Activated B cell treated with CpG ODN at 0.5 μM for 24 hours (primary cell): Measurements from ENCODE around the gene ATMIN. TPM values are rescaled to one million over a fixed set of nuclear protein-coding genes. Genes with fewer than 3 reads are reported as not detected.
A peak's percentile ranks its signal among the peaks of the same experiment; 100 is the strongest.

Source experiments
- ATAC-seq: fragments of 200-7000 bp; cut with Tn5 transposase; one replicate; pipeline ENCODE4 v1.10.0; 2021; ENCODE audit warnings: low read depth, mild to moderate bottlenecking, moderate library complexity
- CTCF ChIA-PET: fragments of 350-600 bp; sonication (Branson Sonifier 250); formaldehyde crosslinking; loops from one replicate; lab custom pipeline; 2021; ENCODE audit warnings: antibody characterized with exemption; lab: Charles Lee
- POLR2A ChIA-PET: fragments of 350-600 bp; sonication (Branson Sonifier 250); formaldehyde crosslinking; loops from one replicate; lab custom pipeline; 2021; ENCODE audit warnings: antibody characterized with exemption; lab: Charles Lee
- DNase-seq: peaks from one replicate; pipeline ENCODE4 v3.0.0; 2022
- H3K27ac Mint-ChIP-seq: one replicate; pipeline ENCODE4 v1.8.0; 2020; ENCODE audit warnings: mixed read lengths
- H3K27me3 Mint-ChIP-seq: one replicate; pipeline ENCODE4 v1.8.0; 2021; ENCODE audit warnings: mixed read lengths
- H3K36me3 Mint-ChIP-seq: one replicate; pipeline ENCODE4 v1.8.0; 2021; ENCODE audit warnings: low read depth, mixed read lengths
- H3K4me1 Mint-ChIP-seq: one replicate; pipeline ENCODE4 v1.8.0; 2021; ENCODE audit warnings: mixed read lengths
- H3K4me3 Mint-ChIP-seq: one replicate; pipeline ENCODE4 v1.8.0; 2020; ENCODE audit warnings: mild to moderate bottlenecking, mixed read lengths
- H3K9me3 Mint-ChIP-seq: one replicate; pipeline ENCODE4 v1.8.0; 2020; ENCODE audit warnings: mixed read lengths
- CTCF ChIP-seq: fragments of 200-600 bp; IDR thresholded peaks from one replicate; pipeline ENCODE4 v1.8.0; 2022; ENCODE audit warnings: antibody characterized with exemption, mild to moderate bottlenecking
- intact Hi-C: fragments of 100-400 bp; cut with micrococcal nuclease; formaldehyde crosslinking; loops from one replicate; pipeline ENCODE4 v1.15.1; 2024
- total RNA-seq: library from RNA; stranded (reverse); gene quantifications from 2 replicates; pipeline ENCODE4 v1.2.3, GENCODE V29; 2022

The ATMIN gene
- total RNA-seq, 1 donor from 2014 or later = 31.0 TPM

DNA sequence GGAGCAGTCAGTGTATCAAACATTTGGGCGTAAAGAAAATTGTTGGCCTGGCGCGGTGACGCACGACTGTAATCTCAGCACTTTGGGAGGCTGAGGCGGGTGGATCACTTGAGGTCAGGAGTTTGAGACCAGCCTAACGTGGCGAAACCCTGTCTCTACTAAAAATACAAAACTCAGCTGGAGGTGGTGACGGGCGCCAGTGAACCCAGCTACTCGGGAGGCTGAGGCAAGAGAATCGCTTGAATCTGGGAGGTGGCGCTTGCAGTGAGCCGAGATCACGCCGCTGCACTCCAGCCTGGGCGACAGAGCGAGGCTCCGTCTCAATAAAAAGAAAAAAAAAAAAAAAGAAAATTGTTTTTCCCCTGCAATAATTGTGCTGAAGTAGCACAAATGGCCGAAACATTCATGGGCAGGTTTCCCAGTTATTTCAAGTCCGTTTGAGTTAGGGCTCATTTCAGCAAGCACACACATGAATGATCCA, 59.2 kb downstream of the ATMIN start:
- POLR2A ChIA-PET = interaction anchor here (0.7 to 1.0 kb wide), 2 partner anchors 17 to 19 kb away, joined by 3 to 4 read pairs; partner anchors contain the start of gene C16orf46
- Mint-ChIP-seq H3K36me3 (peaks cover under 1% of the 10 kb centered on the region), H3K27ac (no peak overlapping the region), H3K9me3 (peaks cover 2% of the 10 kb centered on the region), H3K4me1 (peaks cover 18% of the 10 kb centered on the region), H3K4me3 (peak overlapping the region; percentile 76), H3K27me3 (no peaks in the 10 kb centered on the region)
- intact Hi-C loops = loop anchor here (5.0 kb wide), 1 partner anchor 1077 kb away; the partner anchor contains the start of gene MPHOSPH6
- ATAC-seq (no peak), DNase-seq (no peak)
- no peak for TF ChIP-seq CTCF
- CTCF ChIA-PET = interaction anchor here (0.6 to 0.8 kb wide), 3 partner anchors 23 to 1493 kb away, joined by 3 to 4 read pairs (median 3); partner anchors contain the start of gene ATMIN

DNA sequence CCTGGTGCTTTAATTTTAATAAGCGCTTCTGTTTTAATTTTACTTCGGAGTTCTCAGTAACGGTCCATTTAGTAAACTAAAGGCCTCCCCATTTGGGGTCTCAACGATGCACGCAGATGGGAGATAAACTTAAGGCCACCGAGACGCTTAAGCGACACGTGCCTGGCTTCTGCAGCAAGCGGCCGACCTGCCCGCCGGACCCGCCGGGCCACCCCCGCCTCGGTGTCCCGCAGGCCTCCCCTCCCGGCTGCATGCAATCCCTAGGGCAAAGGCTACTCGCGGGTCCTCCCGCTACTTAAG, 60.0 kb downstream of the ATMIN start:
- H3K4me3 Mint-ChIP-seq = peak overlapping the region; percentile 76
- no peak for TF ChIP-seq CTCF
- no peaks in the 10 kb centered on the region for H3K27me3 Mint-ChIP-seq
- ATAC-seq = no peak
- H3K36me3 Mint-ChIP-seq = no peaks in the 10 kb centered on the region
- intact Hi-C loops = loop anchor here (5.0 kb wide), 1 partner anchor 1077 kb away; the partner anchor contains the start of gene MPHOSPH6
- CTCF ChIA-PET = interaction anchor here (0.6 kb wide), 1 partner anchor 1493 kb away, joined by 3 read pairs; no protein-coding TSS in a partner anchor
- peaks cover 18% of the 10 kb centered on the region for H3K4me1 Mint-ChIP-seq
- no peak overlapping the region for H3K27ac Mint-ChIP-seq
- peaks cover 2% of the 10 kb centered on the region for H3K9me3 Mint-ChIP-seq
- no peak for DNase-seq
- POLR2A ChIA-PET = interaction anchor here (0.7 to 1.0 kb wide), 2 partner anchors 18 to 19 kb away, joined by 3 to 4 read pairs; partner anchors contain the start of gene C16orf46

GRCh38 chr16:81095953-81096714, 60.5 kb downstream of the ATMIN start, which contains the start of gene GCSH:
TSS of gene GCSH (minus strand) at chr16:81096395. CDS start at chr16:81096278, 117 bp downstream.
- POLR2A ChIA-PET = interaction anchor here (0.6 kb wide), 1 partner anchor 18 kb away, joined by 3 read pairs; no protein-coding TSS in a partner anchor
- CTCF ChIA-PET = no interaction called here
- peaks cover 2% of the 10 kb centered on the region for H3K9me3 Mint-ChIP-seq

GRCh38 chr16:81096715-81097208, 61.1 kb downstream of the ATMIN start:
- no peaks in the 10 kb centered on the region for H3K36me3 Mint-ChIP-seq
- POLR2A ChIA-PET = interaction anchor here (1.0 kb wide), 1 partner anchor 20 kb away, joined by 3 read pairs; the partner anchor contains the start of gene C16orf46
- intact Hi-C loops = loop anchor here (1.0 to 5.0 kb wide), 6 partner anchors 19 to 1076 kb away; partner anchors contain the start of genes ATMIN, C16orf46, CENPN and GAN
- DNase-seq (no peak), ATAC-seq (no peak)
- H3K4me1 Mint-ChIP-seq = peaks cover 18% of the 10 kb centered on the region
- no peak for TF ChIP-seq CTCF
- peak overlapping the region; percentile 83 for H3K4me3 Mint-ChIP-seq
- H3K9me3 Mint-ChIP-seq = peaks cover 2% of the 10 kb centered on the region
- peak overlapping the region; percentile 50 for H3K27ac Mint-ChIP-seq
- CTCF ChIA-PET = no interaction called here
- no peaks in the 10 kb centered on the region for H3K27me3 Mint-ChIP-seq

More at GRCh38 chr16:81095953-81096714, 60.5 kb downstream of the ATMIN start, which contains the start of gene GCSH:
- H3K4me1 Mint-ChIP-seq = peaks cover 18% of the 10 kb centered on the region
- TF ChIP-seq CTCF = no peak
- ATAC-seq (peak; percentile 97), DNase-seq (peak; percentile 97)
- H3K36me3 Mint-ChIP-seq = no peaks in the 10 kb centered on the region
- H3K27me3 Mint-ChIP-seq = no peaks in the 10 kb centered on the region
- H3K27ac Mint-ChIP-seq = peak within 1 kb of the TSS; percentile 50
- intact Hi-C loops = loop anchor here (1.0 to 5.0 kb wide), 6 partner anchors 19 to 1076 kb away; partner anchors contain the start of genes ATMIN, C16orf46, CENPN and GAN
- H3K4me3 Mint-ChIP-seq = peak within 1 kb of the TSS; percentile 83

Other genes with a start within 250 kb of the ATMIN start
- gene CDYL2, start 231.2 kb upstream of the ATMIN start, total RNA-seq = 3.2 and 3.4 TPM in 2 replicates
- gene CMC2, start 29.0 kb upstream of the ATMIN start, total RNA-seq = 18.1 and 22.3 TPM in 2 replicates
- gene CENPN, start 28.6 kb upstream of the ATMIN start, total RNA-seq = 5.4 and 5.9 TPM in 2 replicates
- 0.61 and 0.75 TPM in 2 replicates for gene C16orf46, start 41.4 kb downstream of the ATMIN start, total RNA-seq
- 8.4 and 8.8 TPM in 2 replicates for gene GCSH, start 60.6 kb downstream of the ATMIN start, total RNA-seq
- gene BCO1, start 202.8 kb downstream of the ATMIN start, total RNA-seq = not detected in 2 replicates